ENCODE measurements around the gene CENPM.

Gene CENPM

GRCh38 chr22:41933411-41934177 is 13.4 kb downstream of the CENPM start:
- no peak for DNase-seq (ENCODE audit: low read depth, low spot score)

DNA sequence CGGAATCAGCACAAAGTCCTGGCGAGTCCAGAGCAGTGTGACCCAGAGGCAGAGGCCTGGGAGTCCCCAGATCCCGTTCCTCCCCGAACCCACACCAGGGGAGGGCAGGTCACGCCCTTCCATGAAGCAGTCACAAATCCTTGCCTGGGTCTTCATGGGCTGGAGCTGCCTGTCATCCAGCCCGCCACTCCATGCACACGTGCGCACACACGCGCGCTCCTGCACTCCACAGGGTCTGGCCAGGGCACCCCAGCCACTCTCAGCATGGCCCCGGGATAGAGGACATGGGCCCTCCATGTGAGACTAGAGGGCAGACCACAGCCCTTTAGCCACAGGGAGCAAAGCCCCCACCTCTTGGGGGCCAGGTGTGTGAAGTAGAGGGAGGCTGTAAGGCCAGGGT is 14.6 kb downstream of the CENPM start:
- no peak for DNase-seq (ENCODE audit: low read depth, low spot score)

DNA sequence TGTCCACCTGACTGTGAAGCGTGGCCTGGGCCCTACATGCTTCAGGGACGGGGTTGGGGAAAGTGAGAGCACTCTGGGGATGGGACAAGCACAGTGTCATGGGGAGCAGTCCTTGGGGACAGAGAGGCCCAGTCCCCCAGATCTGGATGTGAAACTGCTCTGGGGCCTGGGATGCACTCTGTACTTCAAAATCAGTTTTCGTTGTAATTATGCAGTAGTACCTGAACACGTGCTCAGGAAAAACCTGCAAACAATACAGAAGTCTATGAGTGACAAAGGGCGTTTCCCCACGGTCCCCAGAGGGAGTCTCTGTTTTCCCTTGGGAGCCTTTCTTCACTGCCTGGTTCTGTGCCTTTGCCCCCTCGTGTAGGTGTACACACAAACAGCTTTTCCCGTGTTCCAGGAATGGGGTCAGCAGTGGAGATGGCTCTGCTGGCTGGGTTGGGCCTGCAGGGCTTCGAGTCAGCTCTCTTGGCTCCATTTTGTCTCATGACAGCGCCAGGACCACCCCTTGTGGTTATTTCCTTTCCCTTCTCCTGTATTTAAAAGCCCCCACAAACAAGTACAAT is 15.2 kb downstream of the CENPM start:
- no peak for DNase-seq (ENCODE audit: low read depth, low spot score)

DNA sequence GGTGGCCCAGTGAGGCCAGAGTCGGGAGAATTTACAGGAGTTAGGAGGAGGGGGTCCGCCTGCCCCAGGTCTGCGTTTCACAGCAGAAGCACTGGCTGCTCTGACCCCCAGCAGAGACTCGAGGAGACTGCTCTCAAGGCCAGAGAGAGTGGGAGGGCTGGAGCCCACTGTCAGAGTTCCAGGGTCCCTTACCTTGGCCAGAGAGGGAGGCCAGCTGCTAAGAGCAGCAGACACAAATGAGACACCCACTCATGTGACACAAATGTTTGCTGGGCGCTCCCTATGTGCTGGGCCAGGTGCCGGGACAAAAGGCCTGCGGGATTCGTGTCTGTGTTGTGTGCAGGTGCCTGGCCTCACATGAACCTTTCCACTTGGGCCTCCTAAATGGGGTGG is 17.5 kb downstream of the CENPM start:
- no peak for DNase-seq (ENCODE audit: low read depth, low spot score)

GRCh38 chr22:41928593-41929417 is 18.1 kb downstream of the CENPM start:
- DNase-seq (ENCODE audit: low read depth, low spot score): no peak

DNA sequence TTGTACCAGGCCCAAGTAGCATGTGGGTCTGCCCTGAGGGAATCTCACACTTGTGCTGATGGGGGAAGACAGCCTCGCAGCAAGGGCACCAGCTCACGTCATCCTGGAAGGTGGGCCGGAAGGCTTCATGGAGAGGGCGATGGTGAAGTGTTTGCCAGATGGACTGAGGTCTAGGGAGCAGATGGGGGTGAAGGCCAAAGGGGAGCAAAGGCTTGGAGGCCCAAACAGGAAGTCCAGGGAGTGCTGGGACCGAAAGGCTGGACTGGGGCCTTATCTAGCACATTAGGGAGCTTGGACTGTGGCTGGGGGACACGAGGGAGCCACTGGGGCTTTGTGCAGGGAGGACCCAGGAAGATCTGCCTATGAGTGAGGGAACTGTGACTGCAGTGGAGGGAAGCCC is 19.1 kb downstream of the CENPM start:
- DNase-seq (ENCODE audit: low read depth, low spot score): no peak

- DNase-seq (ENCODE audit: low read depth, low spot score): peak; percentile 77
These were observed 21.0 kb downstream of the CENPM start for GRCh38 chr22:41925783-41926460.

DNA sequence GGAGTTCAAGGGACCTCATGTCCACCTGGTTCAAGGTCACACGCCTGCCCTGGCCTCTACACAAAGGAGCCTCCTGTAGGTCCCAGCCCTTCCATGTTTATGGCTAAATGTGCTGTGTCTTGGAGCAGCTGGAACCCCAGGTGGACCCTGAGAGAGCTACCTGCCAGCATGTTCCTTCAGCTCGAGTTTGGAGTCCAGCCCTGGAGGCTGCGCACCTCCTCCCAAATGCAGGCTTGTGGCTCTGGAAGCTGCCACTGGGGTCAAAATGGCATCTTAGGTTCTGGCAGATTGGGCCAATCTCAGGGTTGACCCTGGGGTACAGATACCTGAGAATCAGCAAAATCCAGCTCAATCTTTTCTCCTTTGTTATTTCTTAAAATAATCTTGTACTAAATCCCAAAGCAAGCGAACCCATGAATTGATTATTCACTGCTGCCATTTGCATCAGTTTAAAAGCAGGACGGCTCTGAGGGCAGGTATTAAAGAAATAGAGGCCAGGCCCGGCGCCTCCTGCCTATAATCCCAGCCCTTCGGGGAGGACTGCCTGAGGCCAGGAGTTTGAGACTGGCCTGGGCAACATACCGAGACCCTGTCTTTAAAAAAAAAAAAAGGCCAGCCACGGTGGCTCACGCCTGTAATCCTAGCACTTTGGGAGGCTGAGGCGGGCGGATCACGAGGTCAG is 23.2 kb downstream of the CENPM start:
- DNase-seq (ENCODE audit: low read depth, low spot score): no peak

DNA sequence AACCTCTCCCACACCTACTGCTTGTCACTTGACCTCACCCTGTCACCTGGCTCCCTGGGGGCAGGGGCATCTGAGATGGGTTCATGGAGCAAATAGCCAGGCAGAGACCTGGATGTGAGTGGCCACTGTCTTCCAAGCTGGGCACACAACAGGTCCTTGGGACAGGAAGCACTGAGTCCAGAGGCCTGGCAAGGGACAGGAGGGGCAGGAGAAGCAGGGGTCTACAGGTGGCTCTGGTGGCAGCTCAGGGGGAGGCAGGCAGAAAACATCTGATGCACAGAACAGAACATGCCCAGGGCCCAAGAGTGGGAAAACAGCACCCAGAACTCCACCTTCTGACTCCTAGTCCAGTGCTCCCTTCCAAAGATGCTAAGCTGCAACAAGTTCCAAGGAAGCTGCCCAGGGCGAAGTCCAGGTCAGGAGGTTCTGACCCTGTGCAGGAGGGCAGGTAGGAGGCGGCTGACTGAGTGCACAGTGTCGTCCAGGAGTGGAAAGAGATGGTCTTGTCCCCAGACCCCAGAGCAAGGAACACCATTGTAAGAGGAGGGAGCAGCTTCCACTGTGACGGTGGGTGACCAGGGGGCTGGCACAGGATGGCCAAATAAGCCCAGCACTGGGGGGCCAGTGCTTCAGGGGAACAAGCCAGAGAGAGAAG is 23.9 kb downstream of the CENPM start:
- DNase-seq (ENCODE audit: low read depth, low spot score): no peak

DNA sequence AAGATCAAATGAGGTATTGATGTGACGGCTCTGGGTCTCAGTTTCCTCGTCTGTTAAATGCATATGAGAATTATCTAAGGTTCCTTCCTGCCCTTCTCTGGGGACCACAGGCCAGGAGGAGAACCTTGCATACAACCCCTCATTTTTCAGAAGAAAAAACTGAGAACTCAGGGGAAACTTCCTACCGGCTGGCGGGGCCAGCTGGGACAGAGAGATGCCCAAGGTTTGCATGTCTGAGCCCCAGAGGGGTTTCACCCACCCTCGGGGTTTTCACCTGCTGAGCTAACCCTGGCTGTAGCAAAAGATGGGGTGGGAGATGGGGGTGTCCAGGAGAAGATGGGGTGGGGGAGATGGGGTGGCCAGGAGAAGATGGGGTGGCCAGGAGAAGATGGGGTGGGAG is 24.6 kb downstream of the CENPM start:
- no peak for DNase-seq (ENCODE audit: low read depth, low spot score)

DNA sequence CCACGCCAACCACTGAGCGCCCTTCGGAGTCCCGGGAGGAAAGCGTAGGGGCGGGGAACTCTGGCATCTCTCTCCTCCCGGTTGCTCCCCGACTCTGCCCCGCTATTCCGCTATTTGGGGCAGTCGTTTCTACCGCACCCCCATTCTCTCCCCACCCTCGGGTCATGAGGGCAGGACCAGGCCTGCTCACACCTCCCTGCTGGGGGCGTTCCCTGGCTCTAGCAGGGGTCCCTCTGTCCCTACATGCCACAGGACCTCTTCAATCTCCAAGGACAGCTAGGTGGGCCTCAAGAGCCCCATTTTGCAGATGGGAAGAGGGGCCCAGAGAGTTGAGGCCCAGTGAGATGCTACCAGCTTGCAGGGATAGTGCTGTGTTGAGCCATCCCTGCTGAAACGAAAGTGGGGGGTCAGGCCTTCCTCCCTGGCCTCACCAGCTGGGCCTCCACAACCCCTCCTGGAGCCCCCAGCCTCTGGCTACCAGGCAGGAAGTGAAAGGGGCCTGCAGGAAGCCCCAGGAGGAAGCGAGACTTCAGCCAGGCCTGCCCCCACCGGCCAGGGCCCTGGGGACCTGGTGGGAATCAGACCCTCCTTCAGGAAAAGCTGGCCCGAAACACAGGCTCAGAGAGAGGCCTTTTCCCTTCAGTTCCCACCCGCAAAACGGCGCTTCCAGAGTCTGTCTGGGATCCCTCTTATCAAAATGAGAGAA is 26.5 kb downstream of the CENPM start:
- no peak for DNase-seq (ENCODE audit: low read depth, low spot score)

- peak; percentile 53 for DNase-seq (ENCODE audit: low read depth, low spot score)
These were observed 27.4 kb downstream of the CENPM start for GRCh38 chr22:41919357-41920224.

GRCh38 chr22:41917903-41918791 is 28.8 kb downstream of the CENPM start:
- DNase-seq (ENCODE audit: low read depth, low spot score): peak; percentile 58

GRCh38 chr22:41917375-41917902 is 29.5 kb downstream of the CENPM start:
- DNase-seq (ENCODE audit: low read depth, low spot score): no peak

DNA sequence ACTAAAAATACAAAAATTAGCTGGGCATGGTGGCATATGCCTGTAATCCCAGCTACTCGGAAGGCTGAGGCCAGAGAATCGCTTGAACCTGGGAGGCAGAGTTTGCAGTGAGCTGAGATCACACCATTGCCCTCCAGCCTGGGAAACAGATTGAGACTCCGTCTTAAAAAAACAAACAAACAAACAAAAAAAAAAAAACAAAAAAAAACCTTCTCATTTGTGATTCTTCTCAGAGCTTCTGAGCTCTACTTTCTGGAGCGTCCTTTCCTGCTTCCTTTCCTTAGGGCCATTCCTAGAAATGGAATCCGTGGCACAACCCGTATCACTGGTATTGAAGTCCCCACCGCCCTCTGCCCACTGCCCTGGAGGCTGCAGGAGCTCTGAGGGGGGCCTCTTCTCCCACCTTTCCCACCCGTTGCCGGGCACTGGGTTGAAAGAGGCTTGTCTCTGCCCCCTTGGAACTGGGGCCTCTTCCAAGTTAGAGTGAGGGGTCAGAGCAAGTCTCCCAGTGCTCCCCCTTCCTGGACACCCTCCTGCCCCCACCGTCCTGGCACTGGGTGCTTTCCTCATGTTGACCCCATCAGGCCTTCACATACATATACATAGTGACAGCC is 30.1 kb downstream of the CENPM start:
- DNase-seq (ENCODE audit: low read depth, low spot score): no peak

GRCh38 chr22:41915786-41916493 is 31.0 kb downstream of the CENPM start:
- DNase-seq (ENCODE audit: low read depth, low spot score): no peak
